Activated CD8-positive, alpha-beta memory T cell treated with anti-CD3 and anti-CD28 coated beads, Interleukin-2, amount 50 U/mL, for 48 hours (primary cell): ENCODE results near the gene SLC25A5.

Experiments used
- DNase-seq: peaks from one replicate; pipeline ENCODE4 v3.0.0-alpha.2; 2020

Gene SLC25A5

DNA sequence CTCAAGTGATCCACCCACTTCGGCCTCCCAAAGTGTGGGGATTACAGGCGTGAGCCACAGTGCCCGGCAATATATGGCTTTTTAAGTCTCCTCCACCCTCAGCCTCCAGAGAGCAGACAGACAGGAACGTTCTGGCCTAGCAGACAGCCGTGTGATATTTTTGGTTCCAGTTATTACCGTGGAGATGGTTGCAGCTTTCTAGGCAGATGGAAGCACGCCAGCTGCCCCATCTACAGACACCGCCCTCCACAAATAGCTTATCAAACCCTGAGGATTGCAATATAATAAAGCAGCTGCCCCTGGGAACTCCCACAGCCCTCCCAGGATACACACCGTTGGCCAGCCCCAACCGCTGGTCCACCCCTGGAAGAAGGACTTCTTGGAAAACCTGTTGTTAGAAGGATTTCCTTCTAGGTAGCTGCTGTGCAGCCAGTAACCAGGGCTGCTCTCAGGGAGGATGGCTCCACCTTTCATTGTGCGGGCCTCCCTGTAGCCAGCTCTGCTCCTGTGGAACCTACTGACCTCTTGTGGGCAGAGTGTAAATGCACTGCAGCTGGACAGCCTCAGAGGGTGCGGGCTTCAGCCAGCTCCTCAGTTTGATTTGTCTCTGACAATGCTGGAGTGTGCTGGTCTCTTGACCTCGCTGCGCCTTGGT is 44.0 kb downstream of the SLC25A5 start:
- DNase-seq: no peak

DNA sequence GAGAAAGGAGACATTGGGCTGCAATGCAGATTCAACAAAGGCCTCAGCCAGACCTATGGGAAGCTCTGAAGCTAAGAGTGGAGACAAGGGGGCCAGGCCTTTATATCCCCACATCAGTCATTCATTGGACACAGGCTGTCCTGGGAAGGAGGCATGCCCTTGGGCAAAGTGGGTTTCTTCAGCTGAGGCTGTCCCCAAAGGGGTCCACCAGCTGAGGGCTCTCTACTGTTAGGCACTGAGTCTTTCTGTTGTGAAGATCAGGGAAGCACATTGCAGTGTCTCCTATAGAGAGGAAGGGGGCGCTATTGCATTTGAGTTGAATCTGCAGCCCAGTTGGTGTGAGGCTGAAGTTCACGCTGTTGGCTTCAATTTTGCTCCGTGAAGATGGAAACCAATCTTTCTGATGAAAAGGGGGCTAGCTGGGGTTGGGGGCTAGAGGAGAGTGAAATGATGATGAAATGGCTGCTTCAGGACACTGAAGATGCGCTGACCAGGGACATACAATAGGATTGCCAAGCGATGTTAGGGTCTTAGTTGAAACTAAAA is 48.0 kb downstream of the SLC25A5 start:
- DNase-seq: no peak

DNA sequence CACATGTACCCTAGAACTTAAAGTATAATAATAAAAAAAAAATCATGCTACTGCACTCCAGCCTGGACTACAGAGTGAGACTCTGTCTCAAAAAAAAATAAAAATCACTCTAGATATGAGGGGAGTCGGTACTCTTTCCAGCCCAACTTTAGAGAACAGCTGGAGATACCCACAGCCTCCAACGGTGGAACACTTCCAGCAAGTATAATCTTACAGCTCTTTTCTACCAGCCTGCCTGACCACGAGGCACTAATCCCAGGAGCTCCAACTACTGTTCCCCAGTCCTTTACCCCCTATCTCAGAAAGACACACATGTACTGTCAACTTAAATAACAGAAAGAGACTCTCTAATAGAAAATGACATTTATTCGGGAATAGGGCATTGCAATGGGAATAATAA is 50.1 kb downstream of the SLC25A5 start:
- DNase-seq: no peak
